Fibroblast of the aortic adventitia (primary cell): ENCODE results near the gene C9orf72. TPM values are rescaled to one million over a fixed set of nuclear protein-coding genes. Genes with fewer than 3 reads are reported as not detected.

Experiments
- DNase-seq: peaks from one replicate; pipeline ENCODE4 v3.0.0-alpha.2; 2010; ENCODE audit warnings: low read depth
- H3K4me3 ChIP-seq: 2 replicates; pipeline ENCODE4 v1.5.1; 2011; ENCODE audit warnings: low read depth, mild to moderate bottlenecking, control low read depth, low read length, moderate library complexity
- total RNA-seq: library from RNA; depleted of rRNA; stranded (reverse); fragments of >200 nt; gene quantifications from 2 replicates; pipeline ENCODE4 v1.2.3, GENCODE V29; 2012; ENCODE audit warnings: low replicate concordance
- TF ChIP-seq, protein P1 (sequence below): IDR thresholded peaks from 2 replicates; pipeline ENCODE4 v1.5.1; 2011; ENCODE audit warnings: mild to moderate bottlenecking, low read length, control low read depth, inconsistent platforms; ENCODE audit not compliant: insufficient read depth

Gene C9orf72
- total RNA-seq, 1 donor = 7.5 TPM

DNA sequence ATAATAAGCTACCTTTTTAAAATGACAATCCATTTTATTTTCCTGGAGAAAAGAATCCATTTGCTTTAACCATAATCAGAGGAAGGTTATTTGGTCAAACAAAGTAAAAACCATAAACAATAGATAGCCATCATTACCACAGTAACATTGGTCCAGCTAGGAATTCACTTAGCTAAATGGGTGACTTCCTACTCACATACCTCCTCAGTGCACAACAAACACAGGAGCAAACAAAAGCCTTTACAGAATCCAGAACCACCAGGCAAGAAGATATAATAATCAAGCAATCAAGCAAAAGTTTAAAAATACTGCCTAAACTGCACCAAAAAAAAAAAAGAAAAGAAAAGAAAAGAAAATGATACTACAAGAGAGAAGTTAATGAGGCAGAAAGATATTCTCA is 50.1 kb downstream of the C9orf72 start:
- no peak for DNase-seq
- TF ChIP-seq, protein P1, sequence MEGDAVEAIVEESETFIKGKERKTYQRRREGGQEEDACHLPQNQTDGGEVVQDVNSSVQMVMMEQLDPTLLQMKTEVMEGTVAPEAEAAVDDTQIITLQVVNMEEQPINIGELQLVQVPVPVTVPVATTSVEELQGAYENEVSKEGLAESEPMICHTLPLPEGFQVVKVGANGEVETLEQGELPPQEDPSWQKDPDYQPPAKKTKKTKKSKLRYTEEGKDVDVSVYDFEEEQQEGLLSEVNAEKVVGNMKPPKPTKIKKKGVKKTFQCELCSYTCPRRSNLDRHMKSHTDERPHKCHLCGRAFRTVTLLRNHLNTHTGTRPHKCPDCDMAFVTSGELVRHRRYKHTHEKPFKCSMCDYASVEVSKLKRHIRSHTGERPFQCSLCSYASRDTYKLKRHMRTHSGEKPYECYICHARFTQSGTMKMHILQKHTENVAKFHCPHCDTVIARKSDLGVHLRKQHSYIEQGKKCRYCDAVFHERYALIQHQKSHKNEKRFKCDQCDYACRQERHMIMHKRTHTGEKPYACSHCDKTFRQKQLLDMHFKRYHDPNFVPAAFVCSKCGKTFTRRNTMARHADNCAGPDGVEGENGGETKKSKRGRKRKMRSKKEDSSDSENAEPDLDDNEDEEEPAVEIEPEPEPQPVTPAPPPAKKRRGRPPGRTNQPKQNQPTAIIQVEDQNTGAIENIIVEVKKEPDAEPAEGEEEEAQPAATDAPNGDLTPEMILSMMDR = no peak
- H3K4me3 ChIP-seq = no peak overlapping the region

DNA sequence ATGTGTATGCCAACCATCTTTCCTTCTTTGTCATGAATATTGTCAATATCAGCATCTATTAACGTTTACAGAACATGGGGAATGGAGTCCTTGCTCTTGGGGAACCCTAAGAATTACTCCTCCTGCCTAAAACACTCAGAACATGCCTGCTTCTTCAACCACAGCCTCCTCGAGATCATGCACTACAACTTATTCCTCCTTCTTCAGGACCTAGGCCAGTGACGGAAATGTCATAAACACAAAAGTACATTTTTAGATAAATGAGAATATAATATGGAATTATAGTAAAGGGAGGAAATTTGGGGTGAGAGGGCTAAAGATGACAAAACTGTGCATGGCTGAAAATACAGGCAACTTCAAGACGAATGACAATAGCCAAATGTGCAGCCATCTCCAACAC is 52.3 kb downstream of the C9orf72 start:
- TF ChIP-seq, protein P1 = no peak
- H3K4me3 ChIP-seq = no peak overlapping the region
- no peak for DNase-seq

DNA sequence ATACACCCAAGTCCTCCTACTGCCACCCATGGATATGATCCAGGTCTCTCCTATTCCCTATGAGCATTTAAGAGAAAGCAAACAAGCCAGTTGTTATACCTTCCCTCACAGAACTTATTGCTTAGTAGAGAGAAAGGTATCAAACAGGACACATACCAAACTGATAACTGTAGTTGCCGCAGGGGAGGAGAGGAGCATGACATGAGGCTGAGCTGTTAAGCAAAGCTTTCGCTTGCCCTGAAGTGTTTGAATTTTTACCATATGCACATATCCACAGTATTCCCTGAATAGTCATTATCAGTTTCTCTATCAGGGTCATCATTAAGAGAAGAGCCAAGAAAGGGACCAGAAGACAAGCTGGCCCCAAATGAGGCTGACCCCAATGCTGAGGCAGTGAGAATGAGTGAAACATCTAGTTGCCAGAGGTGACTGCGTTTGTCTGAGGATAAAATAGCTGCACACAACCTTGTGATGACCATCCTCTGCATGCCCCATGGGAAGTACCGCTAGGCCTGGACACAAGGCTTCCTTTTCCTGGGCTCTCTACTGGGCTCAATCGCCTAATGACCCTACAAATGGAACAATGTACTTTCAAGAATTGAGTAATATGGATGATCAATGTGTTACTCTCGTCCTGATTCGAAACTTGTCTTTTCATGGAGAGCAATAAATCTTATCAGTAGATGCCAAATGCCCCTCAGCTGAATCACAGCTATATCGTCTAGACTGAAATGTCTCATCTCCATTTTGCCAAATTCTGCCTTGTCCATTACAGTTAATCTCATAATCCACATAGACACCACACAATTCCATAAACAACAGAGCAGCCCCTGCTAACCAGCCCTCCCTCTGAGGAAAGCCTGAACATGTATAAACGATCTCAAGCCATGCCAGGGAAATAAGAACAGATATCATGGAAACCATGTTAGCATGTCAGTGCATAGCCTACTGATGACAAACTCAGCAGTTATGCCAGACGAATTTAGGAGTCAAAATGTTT is 53.5 kb downstream of the C9orf72 start:
- TF ChIP-seq, protein P1 = no peak
- H3K4me3 ChIP-seq = no peak overlapping the region

DNA sequence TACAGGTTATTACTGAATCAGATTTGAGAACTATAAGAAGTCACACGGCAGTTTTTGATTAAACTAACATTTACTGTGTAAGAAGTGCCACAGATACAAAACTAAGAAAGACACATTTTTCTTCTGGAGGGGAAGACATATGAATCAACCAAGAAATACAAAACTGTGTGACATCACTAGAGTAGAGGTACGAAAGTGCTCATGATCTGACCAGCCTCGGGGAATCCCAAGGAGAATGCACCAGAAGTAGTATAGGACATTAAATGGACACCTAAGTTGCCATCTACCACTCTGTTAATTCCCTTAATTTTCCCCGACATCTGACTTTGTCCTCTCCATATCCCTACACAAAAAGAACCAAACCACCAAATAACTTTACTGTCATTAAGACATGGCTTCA is 54.5 kb downstream of the C9orf72 start:
- no peak overlapping the region for H3K4me3 ChIP-seq
- TF ChIP-seq, protein P1 = no peak

More for the DNA sequence above, 53.5 kb downstream of the C9orf72 start:
- DNase-seq = no peak

DNA sequence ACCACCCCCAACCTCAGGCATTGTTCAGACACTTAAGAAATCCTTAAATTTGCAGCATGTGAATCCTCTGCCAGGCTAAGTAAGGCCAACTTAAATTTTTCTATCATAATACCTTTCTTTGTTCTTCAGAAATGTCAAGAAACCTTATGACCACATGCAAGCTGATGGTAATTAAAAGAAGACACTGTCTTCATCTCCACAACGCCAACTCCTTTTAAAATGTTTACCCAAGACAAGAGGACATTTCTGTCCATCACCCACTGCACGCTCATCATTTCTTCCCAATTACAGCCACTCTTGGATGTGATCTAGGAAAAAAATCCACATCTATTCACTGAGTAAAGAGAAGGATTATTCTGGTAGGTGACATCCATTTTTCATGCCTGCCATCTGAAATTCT is 55.3 kb downstream of the C9orf72 start:
- H3K4me3 ChIP-seq = no peak overlapping the region
- DNase-seq = no peak
- TF ChIP-seq, protein P1 = no peak

More for the DNA sequence above, 54.5 kb downstream of the C9orf72 start:
- DNase-seq = no peak

DNA sequence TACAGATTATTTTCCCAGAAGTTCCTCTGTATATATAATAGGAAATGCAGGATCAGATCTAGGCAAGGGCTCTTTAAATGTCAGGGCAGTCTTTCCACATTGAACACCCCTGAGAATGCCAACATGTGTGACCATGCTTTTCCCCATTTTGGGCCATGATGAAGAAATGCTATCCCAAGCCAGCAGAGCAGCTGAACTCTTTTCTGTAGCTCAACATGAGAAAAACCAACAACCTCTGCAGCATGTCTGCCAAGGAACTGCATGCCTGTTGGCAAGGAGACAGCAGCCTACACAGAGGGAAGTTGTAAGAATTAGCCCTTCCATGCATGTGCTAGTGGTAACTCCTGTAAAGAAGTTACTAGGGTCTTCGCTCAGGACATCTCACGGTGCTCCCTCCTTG is 58.7 kb downstream of the C9orf72 start:
- TF ChIP-seq, protein P1 = no peak
- H3K4me3 ChIP-seq = no peak overlapping the region
- no peak for DNase-seq
